Activated effector memory CD4-positive, alpha-beta T cell treated with Interleukin-2 at 50 U/mL for 16 hours (primary cell): ENCODE data around the gene ALDH3B2.
"Not testable (repeated sequence)": the region's sequence is repeated elsewhere in the genome, so short reads cannot be mapped to it uniquely, and the experiment has no call there.

Source experiments
- DNase-seq: peaks from one replicate; pipeline ENCODE4 v3.0.0-alpha.2; 2020

Gene ALDH3B2, protein sequence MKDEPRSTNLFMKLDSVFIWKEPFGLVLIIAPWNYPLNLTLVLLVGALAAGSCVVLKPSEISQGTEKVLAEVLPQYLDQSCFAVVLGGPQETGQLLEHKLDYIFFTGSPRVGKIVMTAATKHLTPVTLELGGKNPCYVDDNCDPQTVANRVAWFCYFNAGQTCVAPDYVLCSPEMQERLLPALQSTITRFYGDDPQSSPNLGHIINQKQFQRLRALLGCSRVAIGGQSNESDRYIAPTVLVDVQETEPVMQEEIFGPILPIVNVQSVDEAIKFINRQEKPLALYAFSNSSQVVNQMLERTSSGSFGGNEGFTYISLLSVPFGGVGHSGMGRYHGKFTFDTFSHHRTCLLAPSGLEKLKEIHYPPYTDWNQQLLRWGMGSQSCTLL

DNA sequence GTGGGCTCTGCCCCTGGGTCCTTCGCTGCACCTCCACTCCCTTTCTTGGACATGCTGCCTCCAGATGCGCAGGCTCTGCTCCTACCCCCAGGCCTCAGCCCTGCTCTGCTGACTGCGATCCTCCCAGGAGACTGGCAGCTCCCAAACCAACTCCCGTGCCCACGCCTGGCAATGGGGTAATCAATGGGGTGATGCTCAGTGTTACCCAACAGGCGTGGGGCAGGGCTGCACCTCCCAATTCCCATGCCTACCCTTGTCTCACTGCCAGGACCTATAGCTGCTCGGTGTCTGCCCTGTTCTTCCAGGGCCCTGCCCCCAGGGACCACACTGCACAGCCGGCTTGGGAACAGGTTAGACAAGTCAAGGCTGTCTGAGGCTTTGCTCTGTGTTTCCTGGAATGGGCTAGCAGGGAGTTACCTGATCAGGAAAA is at the start of gene ALDH3B2:
ALDH3B2 (minus strand) TSS at position 182 of the 430 bp plus-strand sequence. CDS start 7,688 bp downstream, outside the sequence.
- no peak for DNase-seq

DNA sequence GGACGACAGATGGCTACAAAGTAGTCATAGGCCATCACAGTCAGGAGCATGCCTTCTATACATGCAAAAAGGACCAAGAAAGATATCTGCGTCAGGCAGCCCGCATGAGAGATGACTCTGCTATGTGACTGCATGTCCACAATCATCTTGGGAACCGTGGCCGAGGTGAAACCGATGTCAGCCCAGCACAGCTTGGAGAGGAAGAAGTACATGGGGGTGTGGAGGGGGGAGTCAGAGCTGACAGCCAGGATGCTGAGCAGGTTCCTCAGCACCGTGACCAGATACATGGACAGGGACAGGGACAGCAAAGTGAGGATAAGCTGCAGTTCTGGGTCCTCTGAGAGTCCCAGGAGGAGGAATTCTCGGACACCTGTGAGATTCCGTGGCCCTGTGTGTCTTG is 48.6 kb upstream of the ALDH3B2 start:
- not testable (repeated sequence) for DNase-seq

DNA sequence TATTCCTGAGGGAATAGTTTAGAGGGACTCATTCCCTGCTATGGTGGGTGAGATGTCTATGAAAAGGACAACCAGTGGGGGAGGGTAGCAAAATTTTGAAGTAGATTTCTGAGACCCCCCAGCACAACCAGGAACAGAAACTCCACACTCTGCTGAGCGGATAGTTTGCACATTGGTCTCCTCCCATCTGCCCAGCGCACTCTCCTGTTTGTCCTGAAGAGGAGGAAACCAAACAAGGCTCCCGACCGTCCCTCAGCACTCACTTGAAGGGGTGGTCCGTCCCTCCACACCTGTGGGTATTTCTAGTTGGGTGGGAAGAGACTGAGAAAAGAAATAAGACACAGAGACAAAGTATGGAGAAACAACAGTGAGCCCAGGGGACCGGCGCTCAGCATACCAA is 41.8 kb upstream of the ALDH3B2 start:
- not testable (repeated sequence) for DNase-seq

DNA sequence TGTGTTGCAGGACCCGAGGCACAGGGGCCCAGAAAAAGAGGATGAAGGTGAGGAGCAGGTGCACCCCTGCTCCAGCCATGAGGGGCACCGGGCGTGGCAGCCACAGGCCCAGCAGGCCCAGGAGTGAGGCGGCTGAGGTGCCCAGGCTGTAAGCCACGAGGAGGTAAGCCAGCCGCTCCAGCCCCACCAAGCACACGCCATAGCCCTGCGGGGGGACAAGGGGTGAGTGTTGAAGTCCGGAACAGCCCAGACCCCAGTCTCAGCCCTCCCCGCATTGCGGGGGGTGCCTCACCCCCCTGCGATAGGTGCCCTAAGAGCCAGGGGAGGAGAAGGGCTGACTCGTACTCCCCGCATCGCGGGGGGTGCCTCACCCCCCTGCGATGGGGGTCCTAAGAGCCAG is 41.4 kb upstream of the ALDH3B2 start:
- not testable (repeated sequence) for DNase-seq

DNA sequence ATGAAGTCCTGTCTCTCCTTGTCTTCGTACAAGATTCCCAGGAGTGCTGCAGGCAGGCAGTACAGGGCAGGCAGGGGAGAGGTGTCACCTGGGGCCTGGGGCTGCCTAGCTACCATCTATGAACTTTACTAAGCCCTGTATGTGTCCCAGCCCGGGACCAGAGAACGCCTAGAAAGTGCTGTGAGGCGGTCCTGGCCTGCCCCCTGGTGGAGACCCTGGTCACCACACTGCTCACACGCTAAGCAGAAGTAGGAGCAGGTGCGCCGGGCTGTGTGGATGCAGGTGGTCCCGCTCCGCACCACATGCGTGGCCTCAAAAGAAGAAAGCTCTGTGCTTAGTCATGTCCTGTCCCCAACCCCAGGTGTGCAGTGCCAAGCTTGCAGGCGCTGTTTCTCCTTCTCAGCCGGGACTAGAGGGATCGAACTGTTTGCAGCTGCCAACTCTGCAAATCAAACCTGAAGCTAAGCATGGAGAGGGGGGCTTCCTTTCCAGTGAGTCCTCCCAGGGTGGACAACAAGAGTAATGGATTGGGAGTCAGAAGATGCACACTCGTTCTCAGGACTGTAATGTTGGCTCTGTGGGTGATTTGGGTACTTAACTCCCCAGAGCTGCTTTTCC is 39.6 kb upstream of the ALDH3B2 start:
- DNase-seq = peak; percentile 31

DNA sequence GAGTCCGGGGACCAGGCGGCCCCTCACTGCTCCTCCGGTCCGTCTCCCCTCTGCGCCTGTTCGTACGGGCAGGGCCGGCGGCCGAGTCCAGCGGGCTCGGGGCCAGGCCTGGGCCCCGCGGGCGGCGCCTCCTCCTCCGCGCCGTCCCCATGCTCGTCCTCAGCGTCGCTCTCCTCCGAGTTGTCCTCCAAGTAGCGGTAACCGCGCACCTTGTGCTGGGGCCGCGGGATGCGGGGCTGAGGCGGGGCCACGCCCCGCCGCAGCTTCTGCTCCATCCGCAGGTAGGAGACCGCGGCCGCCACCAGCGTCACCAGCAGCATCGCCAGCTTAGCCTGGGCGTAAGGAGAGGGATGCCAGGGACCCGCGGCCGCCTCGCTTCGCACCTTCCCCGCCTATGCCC is 37.3 kb upstream of the ALDH3B2 start:
- DNase-seq = not testable (repeated sequence)

DNA sequence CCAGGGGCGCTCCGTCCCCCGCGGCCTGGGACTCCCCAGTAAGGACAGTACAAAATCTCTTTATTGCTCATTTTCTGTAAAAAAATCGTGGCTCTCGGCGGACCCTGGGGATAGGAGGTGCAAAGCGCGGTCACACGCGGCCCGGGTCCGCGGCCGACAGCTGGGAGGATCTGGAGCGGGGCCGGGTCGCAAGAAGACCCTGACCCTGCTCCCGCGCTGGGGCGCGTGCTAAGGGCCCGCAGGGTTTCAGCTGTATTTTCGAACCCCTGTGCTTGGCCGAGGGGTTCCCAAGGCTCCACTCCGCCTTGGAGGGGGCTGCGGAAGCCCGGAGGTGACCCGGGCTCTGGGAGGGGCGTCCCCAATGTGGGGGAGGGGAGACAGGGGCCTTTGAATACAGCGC is 36.8 kb upstream of the ALDH3B2 start:
- DNase-seq = not testable (repeated sequence)

DNA sequence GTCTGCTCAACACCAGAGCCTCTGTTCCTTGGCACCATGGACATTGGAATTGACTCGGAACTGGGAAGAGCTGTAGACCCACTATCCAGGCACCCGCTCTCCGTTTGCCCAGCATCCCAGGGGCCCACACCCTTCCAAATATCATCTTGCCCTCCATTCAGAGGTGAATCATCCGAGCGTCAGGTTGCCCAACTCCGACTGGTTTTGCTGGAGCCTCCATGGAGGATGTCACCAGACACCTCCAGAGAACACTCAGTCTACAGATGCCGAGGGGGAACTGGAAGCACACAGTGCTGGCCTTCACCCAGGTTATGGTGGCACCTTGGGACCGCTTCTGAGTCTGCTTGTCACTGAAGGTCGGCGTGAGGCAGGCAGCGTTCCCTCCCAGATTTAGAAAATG is 35.4 kb upstream of the ALDH3B2 start:
- DNase-seq = not testable (repeated sequence)

DNA sequence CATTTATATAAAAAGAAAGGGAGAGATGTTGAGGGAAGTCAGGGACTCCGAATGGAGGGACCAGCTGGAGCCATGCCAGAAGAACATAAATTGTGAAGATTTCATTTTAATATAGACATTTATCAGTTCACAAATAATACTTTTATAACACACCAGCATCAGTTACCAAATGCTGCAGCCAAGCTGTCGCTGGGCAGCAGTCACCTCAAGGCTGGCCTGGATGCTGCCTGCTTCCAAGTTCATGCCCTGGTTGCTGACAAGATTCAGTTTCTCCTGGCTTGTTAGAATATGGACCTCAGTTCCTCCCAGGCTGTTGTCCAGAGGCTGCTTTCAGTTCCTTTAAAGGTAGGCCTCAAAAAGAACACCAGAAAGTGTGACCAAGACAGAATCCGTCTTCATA is 30.8 kb upstream of the ALDH3B2 start:
- no peak for DNase-seq

DNA sequence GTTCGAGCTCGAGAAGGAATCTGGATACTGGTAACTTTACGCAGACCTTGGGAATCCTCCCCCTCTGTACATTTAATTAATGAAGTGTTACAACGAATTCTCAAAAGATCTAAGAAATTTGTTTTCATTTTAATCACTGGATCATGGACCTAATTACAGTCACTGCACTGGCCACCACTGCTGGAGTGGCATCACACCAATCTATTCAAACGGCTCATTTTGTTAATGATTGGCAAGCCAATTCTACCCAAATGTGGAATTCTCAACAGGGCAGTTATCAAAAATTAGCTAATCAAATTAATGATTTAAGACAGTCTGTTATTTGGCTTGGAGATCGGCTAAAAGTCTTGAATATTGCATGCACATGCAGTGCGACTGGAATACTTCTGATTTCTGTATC is 30.1 kb upstream of the ALDH3B2 start:
- DNase-seq = no peak

DNA sequence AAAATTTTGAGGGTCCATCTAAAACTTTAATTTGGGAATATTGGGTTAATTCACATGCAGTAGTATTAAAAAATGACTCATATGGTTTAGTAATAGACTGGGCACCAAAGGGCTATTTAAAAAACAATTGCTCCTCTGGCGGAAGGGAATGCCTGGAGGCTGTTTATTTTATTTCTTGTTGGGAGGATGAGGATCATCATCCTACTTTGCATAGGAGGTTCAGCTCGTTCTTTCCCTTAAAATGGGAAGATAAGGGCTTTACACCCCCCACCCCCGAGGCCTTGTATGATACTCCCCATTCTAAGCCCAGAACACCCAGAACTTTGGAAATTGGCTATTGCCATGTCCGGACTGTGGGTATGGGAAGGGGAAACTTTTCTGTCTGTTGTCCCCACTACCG is 29.3 kb upstream of the ALDH3B2 start:
- not testable (repeated sequence) for DNase-seq

DNA sequence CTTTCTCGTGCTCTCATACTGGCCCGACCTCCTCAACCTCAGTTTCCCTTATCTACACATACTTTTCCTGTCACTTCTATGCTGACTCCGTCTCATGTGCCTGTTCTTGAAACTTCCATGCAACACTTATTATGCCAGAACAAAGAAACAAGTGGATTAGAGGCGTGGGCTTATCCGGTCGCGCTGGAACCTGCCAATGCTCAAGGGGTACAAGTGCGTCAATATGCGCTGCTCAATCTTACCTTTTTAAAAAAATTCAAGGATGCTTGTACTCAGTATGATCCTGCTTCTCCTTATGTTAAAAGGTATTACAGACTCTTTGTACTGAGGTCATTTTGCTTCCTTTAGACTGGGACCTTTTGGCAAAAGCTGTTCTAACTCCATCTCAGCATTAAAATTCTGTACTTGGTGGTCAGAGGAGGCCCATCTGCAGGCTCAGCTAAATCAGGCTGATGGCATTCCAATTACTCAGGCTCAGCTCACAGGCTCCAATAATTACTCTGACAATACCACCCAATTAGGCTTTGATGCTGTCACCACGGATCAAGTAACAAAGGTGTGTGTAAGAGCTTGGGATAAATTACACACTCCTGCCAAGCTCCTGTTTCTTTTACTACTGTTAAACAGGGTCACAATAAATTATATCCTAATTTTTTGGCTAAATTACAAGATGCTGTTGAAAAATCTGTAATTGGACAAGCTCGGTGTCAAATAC is 26.3 kb upstream of the ALDH3B2 start:
- DNase-seq = no peak

DNA sequence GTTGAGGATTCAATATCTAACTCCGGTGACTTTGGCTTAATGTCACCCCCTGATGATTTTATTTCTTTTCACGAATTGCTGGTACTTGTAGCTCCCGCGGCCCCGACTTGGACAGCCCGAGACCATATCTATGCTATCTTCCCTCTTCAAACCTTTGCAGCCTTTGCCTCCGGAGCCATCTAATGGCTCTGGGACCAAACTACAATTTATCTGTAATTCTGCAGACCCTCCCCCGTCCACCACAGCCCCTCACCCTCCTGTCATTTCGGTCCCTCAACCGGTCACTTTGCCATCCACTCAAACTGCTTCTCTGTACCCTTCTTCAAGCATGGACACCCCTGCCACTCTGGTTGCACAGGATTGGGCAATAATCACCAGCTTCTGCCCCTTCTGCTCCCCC is 25.7 kb upstream of the ALDH3B2 start:
- no peak for DNase-seq

DNA sequence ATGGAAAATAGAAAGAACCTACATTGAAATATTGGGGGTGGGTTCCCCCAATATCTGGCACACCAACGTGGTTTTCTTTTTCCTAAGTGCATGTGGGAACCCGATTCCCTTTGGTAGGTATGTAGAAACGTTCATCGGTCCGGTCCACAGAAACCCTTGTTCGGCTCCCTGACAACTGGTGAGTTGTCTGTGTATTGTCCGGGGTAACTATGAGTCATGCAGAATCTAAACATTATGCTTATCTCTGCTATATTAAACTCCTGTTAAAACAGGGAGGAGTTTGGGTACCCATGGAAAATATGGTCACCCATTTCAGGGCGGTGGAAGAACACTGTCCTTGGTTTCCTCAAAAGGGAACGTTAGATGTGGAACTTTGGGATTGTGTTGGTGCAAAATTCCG is 25.1 kb upstream of the ALDH3B2 start:
- DNase-seq = no peak

DNA sequence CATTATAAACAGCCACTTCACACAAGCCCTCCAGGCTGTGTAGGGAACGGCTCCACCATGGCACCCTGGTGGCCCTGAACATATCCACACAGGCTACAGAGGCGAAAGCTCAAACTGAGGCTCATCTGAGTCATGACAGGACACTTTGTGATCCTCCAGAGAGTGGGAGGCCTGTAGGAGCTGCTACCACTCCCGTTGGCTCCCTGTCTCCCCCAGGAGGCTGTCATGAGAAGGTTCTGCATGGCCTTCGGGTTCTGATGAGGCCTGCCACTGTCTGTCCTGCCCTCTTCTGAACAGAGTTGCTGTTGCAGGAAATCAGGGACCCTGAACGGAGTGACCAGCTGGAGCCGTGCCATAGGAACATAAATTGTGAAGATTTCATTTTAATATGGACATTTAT is 23.8 kb upstream of the ALDH3B2 start:
- no peak for DNase-seq

DNA sequence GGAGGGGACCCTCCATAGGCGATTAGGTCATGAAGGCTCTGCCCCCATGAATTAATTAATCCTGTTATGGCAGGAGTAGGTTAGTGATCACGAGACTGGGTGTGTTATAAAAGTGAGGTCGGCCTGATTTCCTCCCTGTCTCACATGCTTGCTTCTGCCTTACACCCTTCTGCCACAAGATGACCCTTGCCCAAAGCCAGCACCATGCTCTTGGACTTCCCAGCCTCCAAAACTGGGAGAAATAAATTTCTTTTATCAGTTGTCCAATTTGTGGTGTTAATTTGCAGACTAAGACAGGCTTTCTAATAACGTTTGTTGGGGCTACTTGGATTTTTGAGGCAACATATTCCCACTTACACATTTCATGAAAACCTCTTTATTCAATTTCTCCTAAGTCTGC is 23.4 kb upstream of the ALDH3B2 start:
- no peak for DNase-seq

DNA sequence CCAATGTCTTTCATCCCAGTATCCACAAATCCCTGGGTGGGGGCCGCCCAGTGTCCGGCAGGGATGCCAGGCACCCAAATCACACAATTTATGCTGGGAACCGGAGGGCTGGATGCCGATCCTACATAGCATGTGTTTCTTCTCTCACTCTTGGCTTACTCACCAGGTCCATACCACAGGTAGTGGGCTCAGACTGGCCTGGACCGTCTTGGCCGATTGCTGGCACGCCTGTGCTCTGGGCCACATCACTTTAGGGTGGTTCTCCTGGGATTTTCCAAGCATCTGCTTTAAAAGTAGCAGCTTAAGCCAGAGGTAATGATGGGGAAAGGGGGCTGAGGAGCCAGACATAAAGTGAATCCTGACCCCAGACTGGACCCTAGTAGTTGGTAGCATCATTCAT is 22.6 kb upstream of the ALDH3B2 start:
- DNase-seq = no peak

DNA sequence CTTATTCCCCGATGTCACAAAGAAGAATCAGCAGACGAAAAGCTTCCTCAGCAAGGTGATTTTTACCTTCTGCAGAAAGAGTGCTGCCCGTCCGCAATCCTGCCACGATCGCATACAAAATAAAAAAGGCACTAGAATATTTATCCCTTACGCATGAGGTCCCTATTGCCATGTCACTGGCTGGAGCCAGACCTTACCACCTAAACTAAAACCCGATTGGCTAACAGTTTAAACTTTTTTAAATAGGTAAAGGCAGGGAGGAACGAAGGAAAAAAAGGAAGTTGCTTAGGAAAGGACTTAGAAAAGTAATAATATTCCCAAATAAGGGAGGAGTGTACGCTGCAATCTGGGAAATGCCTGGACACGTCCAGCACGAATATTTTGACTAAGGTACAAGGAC is 21.2 kb upstream of the ALDH3B2 start:
- no peak for DNase-seq

DNA sequence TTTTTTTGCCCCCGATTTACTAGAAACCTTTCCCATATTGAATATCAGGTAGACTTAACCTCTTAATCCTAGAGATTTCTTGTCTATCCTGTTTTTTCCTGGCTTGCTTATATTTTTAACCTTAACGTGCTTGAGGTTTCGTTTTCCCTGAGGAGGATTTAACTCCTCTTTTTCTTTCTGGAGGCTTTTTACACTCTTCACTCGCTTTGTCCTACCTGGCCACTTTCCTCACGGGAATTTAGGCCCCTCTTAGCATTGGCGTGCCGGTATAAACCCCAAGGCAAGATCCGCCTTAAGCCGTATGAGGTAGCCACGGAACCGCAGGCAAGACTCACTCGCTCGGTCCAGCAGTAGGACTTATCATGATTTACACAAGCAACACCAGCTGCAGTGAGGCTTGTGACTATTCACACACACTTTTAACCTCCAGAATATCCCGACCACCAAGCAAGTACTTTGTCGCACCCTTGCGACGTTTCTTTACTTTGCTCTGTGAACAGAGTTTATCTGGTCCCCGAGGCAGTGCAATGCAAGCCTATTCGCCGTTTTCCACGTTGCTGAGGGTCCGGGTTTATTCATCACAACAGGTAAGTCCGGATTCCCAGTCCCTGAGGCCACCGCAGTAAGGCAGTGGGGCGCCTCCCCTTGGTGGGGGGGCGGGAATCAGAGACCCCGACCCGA is 20.6 kb upstream of the ALDH3B2 start:
- DNase-seq = no peak

DNA sequence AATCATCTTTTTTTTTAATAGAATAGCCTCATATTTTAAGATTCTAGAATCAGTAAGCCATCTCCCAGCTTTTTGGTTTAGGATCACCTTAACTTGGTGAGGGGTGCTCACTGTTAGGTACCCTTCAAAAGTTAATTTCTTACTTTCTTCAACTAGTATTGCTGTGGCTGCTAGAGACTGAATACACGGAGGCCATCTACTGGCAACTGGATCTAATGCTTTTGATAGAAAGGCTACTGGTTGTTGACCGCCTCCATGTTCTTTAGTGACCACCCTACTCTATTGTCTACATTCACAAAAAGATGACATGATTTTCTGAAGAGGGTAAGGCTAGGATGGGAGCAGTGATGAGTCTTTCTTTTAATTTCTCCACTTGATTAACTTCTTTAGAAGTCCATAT is 16.7 kb upstream of the ALDH3B2 start:
- no peak for DNase-seq

DNA sequence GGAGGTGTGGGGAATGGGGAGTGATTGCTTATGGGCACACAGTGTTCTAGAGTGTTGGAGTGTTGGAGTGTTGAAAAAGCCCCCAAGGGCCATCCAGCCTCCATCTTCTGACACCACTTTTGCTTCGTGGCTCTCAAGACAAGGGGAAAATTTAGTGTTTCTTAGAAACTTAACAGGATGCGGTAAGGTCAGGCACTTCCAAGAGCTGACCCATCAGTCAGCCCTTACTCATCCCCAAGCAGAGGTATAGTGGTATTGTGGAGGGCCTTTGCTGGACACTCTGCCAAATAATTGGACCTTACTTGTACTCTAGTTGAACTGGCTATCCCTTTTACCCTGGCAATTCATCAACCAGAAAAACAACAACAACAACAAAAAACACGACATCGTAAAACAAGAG is 14.8 kb upstream of the ALDH3B2 start:
- no peak for DNase-seq

DNA sequence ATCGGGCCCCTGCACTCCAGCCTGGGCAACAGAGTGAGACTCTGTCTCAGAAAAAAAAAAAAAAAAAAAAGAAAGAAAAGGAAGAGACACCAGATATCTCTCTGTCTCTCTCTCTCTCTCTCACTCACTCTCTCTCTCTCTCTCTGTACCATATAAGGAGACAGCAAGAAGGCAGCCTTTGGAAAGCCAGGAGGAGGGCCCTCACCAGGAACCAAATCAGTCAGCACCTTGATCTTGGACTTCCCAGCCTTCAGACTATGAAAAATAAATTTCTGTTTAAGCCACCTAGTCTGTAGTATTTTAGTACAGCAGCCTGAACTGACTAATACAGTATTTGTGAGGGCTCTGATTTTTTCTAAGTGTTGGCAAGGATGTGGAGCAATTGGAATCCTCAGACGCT is 13.6 kb upstream of the ALDH3B2 start:
- DNase-seq = no peak

DNA sequence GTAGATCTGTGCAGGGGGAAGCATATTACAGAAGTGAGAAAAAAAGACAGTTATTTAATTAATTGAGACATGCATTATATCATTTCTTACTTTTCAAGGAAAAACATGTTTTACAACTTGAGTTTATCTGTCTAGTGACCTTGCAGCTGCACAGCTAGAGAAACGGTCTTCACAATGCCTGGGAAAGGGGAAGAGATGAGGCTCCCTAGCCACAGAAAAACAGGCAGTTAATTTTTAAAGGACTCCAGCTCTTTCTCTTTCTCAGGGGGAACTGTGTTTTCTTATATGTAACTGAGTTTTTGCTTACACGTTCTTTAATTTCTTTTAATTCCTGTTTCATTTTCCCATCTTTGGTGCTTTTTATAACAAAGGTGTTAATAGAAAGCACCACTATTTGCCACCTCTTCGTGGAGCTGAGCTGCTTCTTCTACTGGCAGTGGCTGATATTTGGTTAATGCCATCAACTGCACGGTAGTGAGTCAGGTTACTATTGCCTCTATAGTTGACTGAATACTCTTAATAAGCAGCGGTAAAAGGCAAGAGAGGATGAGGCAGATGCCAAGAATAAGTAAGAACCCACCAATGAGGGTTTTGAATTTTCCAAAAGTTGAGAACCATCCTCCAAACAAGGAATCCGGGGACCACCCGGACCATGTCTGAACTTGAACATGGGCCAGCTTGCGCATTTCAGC is 11.4 kb upstream of the ALDH3B2 start:
- not testable (repeated sequence) for DNase-seq
